SK-N-SH treated with all-trans-retinoic acid at 6 μM for 48 hours (cell line): Measurements from ENCODE around the gene GPRC5B.

Experiments used
- ATAC-seq: fragments of 200-7000 bp; cut with Tn5 transposase; 3 replicates; pipeline ENCODE4 v1.9.1; 2020; ENCODE audit warnings: mild to moderate bottlenecking, moderate library complexity
- ARNTL ChIP-seq: fragments of 450-650 bp; formaldehyde crosslinking; IDR thresholded peaks from 2 replicates; pipeline ENCODE4 v1.5.0; 2020; ENCODE audit warnings: low read depth, mild to moderate bottlenecking, moderate library complexity, borderline replicate concordance
- BACH2 ChIP-seq: fragments of 250-450 bp; sonication (Bioruptor Pico); IDR thresholded peaks from 2 replicates; pipeline ENCODE4 v1.9.0; 2021; ENCODE audit warnings: mild to moderate bottlenecking, borderline replicate concordance
- CREB5 ChIP-seq: fragments of 250-450 bp; sonication (Bioruptor Pico); IDR thresholded peaks from 2 replicates; pipeline ENCODE4 v1.5.1; 2020; ENCODE audit warnings: low read depth, mild to moderate bottlenecking, moderate library complexity
- CSDC2 ChIP-seq: fragments of 250-450 bp; sonication (Bioruptor Pico); IDR thresholded peaks from 2 replicates; pipeline ENCODE4 v1.5.0; 2020; ENCODE audit warnings: mild to moderate bottlenecking, moderate library complexity
- CSRNP3 ChIP-seq: fragments of 250-450 bp; sonication (Bioruptor Pico); IDR thresholded peaks from 2 replicates; pipeline ENCODE4 v1.5.1; 2021; ENCODE audit warnings: mild to moderate bottlenecking, moderate library complexity
- ESRRG ChIP-seq: fragments of 250-450 bp; sonication (Bioruptor Pico); IDR thresholded peaks from 2 replicates; pipeline ENCODE4 v1.6.1; 2021; ENCODE audit warnings: mild to moderate bottlenecking
- GLIS3 ChIP-seq: fragments of 250-450 bp; sonication (Bioruptor Pico); IDR thresholded peaks from 2 replicates; pipeline ENCODE4 v1.5.0; 2020; ENCODE audit warnings: mild to moderate bottlenecking, moderate library complexity
- ISL1 ChIP-seq: fragments of 250-450 bp; sonication (Bioruptor Pico); IDR thresholded peaks from 2 replicates; pipeline ENCODE4 v2.1.2; 2022; ENCODE audit warnings: mild to moderate bottlenecking, moderate library complexity
- PATZ1 ChIP-seq: fragments of 250-450 bp; sonication (Bioruptor Pico); IDR thresholded peaks from 2 replicates; pipeline ENCODE4 v1.8.0; 2020; ENCODE audit warnings: mild to moderate bottlenecking, moderate library complexity, borderline replicate concordance
- POU6F1 ChIP-seq: fragments of 250-450 bp; sonication (Bioruptor Pico); IDR thresholded peaks from 2 replicates; pipeline ENCODE4 v1.8.0; 2021; ENCODE audit warnings: low read depth, mild to moderate bottlenecking, moderate library complexity, borderline replicate concordance
- PPARA ChIP-seq: fragments of 250-450 bp; sonication (Bioruptor Pico); IDR thresholded peaks from 2 replicates; pipeline ENCODE4 v1.5.0; 2020; ENCODE audit warnings: mild to moderate bottlenecking, borderline replicate concordance
- RARB ChIP-seq: fragments of 250-450 bp; sonication (Bioruptor Pico); IDR thresholded peaks from 2 replicates; pipeline ENCODE4 v1.8.0; 2021; ENCODE audit warnings: mild to moderate bottlenecking, moderate library complexity
- SNAI2 ChIP-seq: fragments of 250-450 bp; sonication (Bioruptor Pico); IDR thresholded peaks from 2 replicates; pipeline ENCODE4 v1.5.0; 2020; ENCODE audit warnings: mild to moderate bottlenecking, moderate library complexity
- TCF4 ChIP-seq: fragments of 250-450 bp; sonication (Bioruptor Pico); IDR thresholded peaks from 2 replicates; pipeline ENCODE4 v1.8.0; 2021; ENCODE audit warnings: mild to moderate bottlenecking, moderate library complexity, borderline replicate concordance
- TOX ChIP-seq: fragments of 250-450 bp; sonication (Bioruptor Pico); IDR thresholded peaks from 2 replicates; pipeline ENCODE4 v1.8.0; 2021; ENCODE audit warnings: mild to moderate bottlenecking, moderate library complexity, borderline replicate concordance
- TSHZ2 ChIP-seq: fragments of 250-450 bp; sonication (Bioruptor Pico); IDR thresholded peaks from 2 replicates; pipeline ENCODE4 v1.5.0; 2020; ENCODE audit warnings: mild to moderate bottlenecking, moderate library complexity
- ZC3H10 ChIP-seq: fragments of 250-450 bp; sonication (Bioruptor Pico); IDR thresholded peaks from 2 replicates; pipeline ENCODE4 v1.5.1; 2021; ENCODE audit warnings: mild to moderate bottlenecking, moderate library complexity
- ZFP3 ChIP-seq: fragments of 250-450 bp; sonication (Bioruptor Pico); IDR thresholded peaks from 2 replicates; pipeline ENCODE4 v1.5.0; 2020; ENCODE audit warnings: mild to moderate bottlenecking, moderate library complexity
- ZNF70 ChIP-seq: fragments of 450-650 bp; formaldehyde crosslinking; IDR thresholded peaks from 2 replicates; pipeline ENCODE4 v1.5.0; 2020; ENCODE audit warnings: mild to moderate bottlenecking, moderate library complexity
- ZNF8 ChIP-seq: fragments of 450-650 bp; formaldehyde crosslinking; IDR thresholded peaks from 2 replicates; pipeline ENCODE4 v1.5.0; 2020; ENCODE audit warnings: mild to moderate bottlenecking, moderate library complexity

The GPRC5B gene

GRCh38 chr16:19894586-19894985, 9.9 kb upstream of the GPRC5B start (continued):
- TF ChIP-seq POU6F1 (CRISPR knock-in tag): no peak

- no peak for ATAC-seq
- TF ChIP-seq ARNTL (CRISPR knock-in tag) (no peak), ZNF70 (CRISPR knock-in tag) (no peak), CSRNP3 (CRISPR knock-in tag) (no peak), CREB5 (CRISPR knock-in tag) (no peak), CSDC2 (no peak), GLIS3 (CRISPR knock-in tag) (no peak), RARB (CRISPR knock-in tag) (no peak), SNAI2 (no peak), ZFP3 (no peak), ISL1 (CRISPR knock-in tag) (no peak), POU6F1 (CRISPR knock-in tag) (no peak), PATZ1 (CRISPR knock-in tag) (no peak), TOX (CRISPR knock-in tag) (no peak), PPARA (CRISPR knock-in tag) (no peak)
Measured at GRCh38 chr16:19892902-19893301, 8.3 kb upstream of the GPRC5B start.

- no peak for TF ChIP-seq TSHZ2
- no peak for TF ChIP-seq CSRNP3 (CRISPR knock-in tag)
- TF ChIP-seq CREB5 (CRISPR knock-in tag): no peak
- no peak for TF ChIP-seq ISL1 (CRISPR knock-in tag)
- no peak for TF ChIP-seq SNAI2
- no peak for TF ChIP-seq ZNF70 (CRISPR knock-in tag)
- TF ChIP-seq CSDC2: no peak
- TF ChIP-seq TCF4 (CRISPR knock-in tag): no peak
- no peak for TF ChIP-seq ZFP3
- no peak for TF ChIP-seq TOX (CRISPR knock-in tag)
- TF ChIP-seq ZNF8 (CRISPR knock-in tag): no peak
- no peak for TF ChIP-seq RARB (CRISPR knock-in tag)
- TF ChIP-seq PATZ1 (CRISPR knock-in tag): no peak
- no peak for TF ChIP-seq ARNTL (CRISPR knock-in tag)
- TF ChIP-seq GLIS3 (CRISPR knock-in tag): no peak
- TF ChIP-seq ZC3H10 (CRISPR knock-in tag): no peak
- no peak for TF ChIP-seq BACH2 (CRISPR knock-in tag)
- TF ChIP-seq ESRRG (CRISPR knock-in tag): no peak
Measured at GRCh38 chr16:19890901-19891300, 6.3 kb upstream of the GPRC5B start.

More at GRCh38 chr16:19890901-19891300, 6.3 kb upstream of the GPRC5B start:
- ATAC-seq: no peak
